ENCODE measurements around the gene SETSIP. TPM values are rescaled to one million over a fixed set of nuclear protein-coding genes. Genes with fewer than 3 reads are reported as not detected.
A peak's percentile ranks its signal among the peaks of the same experiment; 100 is the strongest.
"Not testable (repeated sequence)": the region's sequence is repeated elsewhere in the genome, so short reads cannot be mapped to it uniquely, and the experiment has no call there.

Gene SETSIP
- total and polyA plus RNA-seq, 8 donors = 0.29 to 1.8 (median 0.64) TPM; not detected in 2

DNA sequence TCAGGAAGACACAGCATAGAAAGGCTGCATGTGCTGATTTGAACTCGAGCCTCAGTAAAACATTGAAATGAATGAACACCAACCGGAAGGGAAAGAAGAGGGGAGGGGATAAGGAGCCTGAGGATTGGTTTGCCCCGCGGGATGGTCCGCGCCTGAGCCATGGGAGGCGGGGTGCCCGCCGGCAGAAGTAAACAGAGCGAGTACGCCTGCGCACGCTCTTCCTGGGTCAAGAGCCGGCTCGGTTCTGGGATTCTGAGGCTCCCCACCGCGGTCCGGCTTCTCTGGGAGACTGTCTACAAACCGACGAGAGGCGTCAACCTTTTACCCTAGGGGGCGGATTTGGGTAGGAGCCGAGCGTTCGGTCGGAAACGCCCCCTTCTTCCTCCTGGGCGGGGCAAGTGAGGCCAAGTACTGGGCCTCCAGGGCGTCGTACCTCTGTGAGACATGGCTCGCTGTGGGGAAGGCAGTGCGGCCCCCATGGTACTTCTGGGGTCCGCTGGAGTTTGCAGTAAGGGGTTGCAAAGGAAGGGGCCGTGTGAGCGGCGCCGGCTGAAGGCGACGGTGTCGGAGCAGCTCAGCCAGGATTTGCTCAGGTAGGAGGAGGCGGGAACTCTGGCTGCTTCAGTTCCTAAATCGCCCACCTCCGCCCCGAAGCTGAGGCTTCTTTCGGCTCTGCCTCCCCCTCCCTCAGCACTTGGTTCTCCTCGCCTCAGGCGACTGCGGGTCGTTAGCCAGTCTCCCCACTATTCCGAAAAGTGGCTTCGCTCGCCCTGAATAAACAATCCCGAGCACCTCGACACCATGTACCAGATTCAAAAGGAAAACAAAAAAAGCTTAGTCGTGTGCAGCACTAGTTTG is 5.1 kb upstream of the SETSIP start, which contains the start of gene BTBD8:
BTBD8 (plus strand) TSS at position 218 of the 858 bp plus-strand sequence; CDS start at position 445, 227 bp downstream.
- peak within 1 kb of the TSS; percentile 62 to 66 for H3K4me3 ChIP-seq
- intact Hi-C loops (cut with DNase I) = no loop called here
- H3K36me3 ChIP-seq = no peaks in the 10 kb centered on the region
- H3K9me3 ChIP-seq = peaks cover 0 to 12% of the 10 kb centered on the region in 2 donors
- H3K27ac ChIP-seq = peak within 1 kb of the TSS; percentile 40 to 56
- DNase-seq = peak; percentile 79 to 93 (median 83)
- H3K27me3 ChIP-seq = no peaks in the 10 kb centered on the region
- H3K4me1 ChIP-seq = peaks cover 0 to 8% of the 10 kb centered on the region in 2 donors
- TF ChIP-seq, protein P1, sequence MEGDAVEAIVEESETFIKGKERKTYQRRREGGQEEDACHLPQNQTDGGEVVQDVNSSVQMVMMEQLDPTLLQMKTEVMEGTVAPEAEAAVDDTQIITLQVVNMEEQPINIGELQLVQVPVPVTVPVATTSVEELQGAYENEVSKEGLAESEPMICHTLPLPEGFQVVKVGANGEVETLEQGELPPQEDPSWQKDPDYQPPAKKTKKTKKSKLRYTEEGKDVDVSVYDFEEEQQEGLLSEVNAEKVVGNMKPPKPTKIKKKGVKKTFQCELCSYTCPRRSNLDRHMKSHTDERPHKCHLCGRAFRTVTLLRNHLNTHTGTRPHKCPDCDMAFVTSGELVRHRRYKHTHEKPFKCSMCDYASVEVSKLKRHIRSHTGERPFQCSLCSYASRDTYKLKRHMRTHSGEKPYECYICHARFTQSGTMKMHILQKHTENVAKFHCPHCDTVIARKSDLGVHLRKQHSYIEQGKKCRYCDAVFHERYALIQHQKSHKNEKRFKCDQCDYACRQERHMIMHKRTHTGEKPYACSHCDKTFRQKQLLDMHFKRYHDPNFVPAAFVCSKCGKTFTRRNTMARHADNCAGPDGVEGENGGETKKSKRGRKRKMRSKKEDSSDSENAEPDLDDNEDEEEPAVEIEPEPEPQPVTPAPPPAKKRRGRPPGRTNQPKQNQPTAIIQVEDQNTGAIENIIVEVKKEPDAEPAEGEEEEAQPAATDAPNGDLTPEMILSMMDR (IDR thresholded peaks at IDR 0.05) = no peak
- ATAC-seq = peak; percentile 96

DNA sequence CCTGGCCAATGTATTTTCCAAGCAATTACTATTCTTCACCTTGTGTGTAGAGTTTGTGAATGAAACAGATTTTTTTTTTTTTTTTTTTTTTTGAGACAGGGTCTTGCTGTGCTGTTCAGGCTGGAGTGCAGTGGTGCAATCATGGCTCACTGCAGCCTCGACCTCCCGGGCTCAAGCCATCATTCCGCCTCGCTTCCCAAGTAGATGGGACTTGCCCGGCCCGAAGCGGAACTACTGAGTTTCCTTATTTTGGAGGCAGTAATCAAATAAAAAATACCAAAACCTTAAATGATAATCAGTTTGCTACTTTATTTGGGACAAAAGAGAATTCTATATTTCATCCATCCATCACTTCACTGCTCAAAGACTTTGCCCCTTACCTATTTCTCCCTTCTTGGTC is 4.2 kb upstream of the SETSIP start:
- H3K4me1 ChIP-seq = peaks cover 0 to 8% of the 10 kb centered on the region in 2 donors
- no peaks in the 10 kb centered on the region for H3K27me3 ChIP-seq
- DNase-seq (no peak), ATAC-seq (no peak)
- H3K4me3 ChIP-seq = peak overlapping the region in 1 of 2 donors; percentile 62
- H3K27ac ChIP-seq = no peak overlapping the region
- peaks cover 0 to 3% of the 10 kb centered on the region in 2 donors for H3K9me3 ChIP-seq
- H3K36me3 ChIP-seq = no peaks in the 10 kb centered on the region
- intact Hi-C loops (cut with DNase I) = no loop called here
- TF ChIP-seq, protein P1 (IDR thresholded peaks at IDR 0.05) = no peak

DNA sequence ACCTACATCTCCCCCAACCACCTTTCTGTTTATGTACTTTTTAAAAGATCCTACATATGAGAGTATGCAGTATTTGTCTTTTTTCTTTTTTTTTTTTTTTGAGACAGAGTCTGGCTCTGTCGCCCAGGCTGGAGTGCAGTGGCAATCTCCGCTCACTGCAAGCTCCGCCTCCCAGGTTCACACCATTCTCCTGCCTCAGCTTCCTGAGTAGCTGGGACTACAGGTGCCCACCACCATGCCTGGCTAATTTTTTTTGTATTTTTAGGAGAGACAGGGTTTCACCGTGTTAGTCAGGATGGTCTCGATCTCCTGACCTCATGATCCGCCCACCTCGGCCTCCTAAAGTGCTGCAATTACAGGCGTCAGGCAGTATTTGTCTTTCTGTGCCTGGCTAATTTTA is 2.9 kb upstream of the SETSIP start:
- ATAC-seq; H3K27me3 ChIP-seq; H3K4me1 ChIP-seq; intact Hi-C loops (cut with DNase I); DNase-seq; H3K27ac ChIP-seq; H3K4me3 ChIP-seq; H3K9me3 ChIP-seq; H3K36me3 ChIP-seq: not testable (repeated sequence)

DNA sequence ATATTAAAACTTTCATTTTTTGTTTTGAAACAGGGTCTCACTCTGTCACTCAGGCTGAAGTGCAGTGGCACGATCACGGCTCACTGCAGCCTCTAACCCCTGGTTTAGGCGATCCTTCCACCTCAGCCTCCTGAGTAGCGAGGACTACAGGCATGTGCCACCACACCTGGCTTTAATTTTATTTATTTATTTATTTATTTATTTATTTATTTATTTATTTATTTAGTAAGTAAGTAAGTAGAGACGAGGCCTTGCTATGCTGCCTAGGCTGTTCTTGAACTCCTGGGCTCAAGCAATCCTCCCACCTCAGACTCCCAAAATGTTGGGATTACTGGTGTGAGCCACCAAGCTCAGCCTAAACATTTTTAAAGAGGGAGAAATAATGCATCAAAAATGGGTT is 1.2 kb upstream of the SETSIP start:
- Histone ChIP-seq H3K4me3 (no peak overlapping the region), H3K27me3 (no peaks in the 10 kb centered on the region), H3K9me3 (no peaks in the 10 kb centered on the region), H3K36me3 (no peaks in the 10 kb centered on the region), H3K27ac (no peak overlapping the region), H3K4me1 (peaks cover 0 to 5% of the 10 kb centered on the region in 2 donors)
- TF ChIP-seq, protein P1 (IDR thresholded peaks at IDR 0.05) = no peak
- ATAC-seq (no peak), DNase-seq (no peak)
- intact Hi-C loops (cut with DNase I) = no loop called here

DNA sequence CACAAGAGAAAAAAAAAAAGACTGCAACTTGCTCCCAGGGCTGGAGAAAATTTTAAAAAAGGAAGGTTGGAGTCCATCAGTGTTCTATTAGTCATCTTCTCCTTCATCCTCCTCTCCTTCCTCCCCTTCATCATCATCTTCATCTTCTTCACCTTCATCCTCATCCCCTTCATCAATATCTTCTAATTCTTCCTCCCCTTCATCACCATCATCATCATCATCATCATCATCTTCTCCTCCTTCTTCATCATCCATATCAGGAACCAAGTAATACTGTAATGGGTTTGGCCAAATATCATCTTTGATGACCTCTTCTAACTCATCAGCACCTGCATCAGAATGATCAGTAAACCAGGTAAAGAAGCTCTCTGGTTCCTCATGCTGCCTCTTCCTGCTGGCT is 765 bp downstream of the SETSIP start:
- H3K4me1 ChIP-seq; H3K9me3 ChIP-seq; H3K27ac ChIP-seq; intact Hi-C loops (cut with DNase I); H3K27me3 ChIP-seq; ATAC-seq; DNase-seq; H3K4me3 ChIP-seq; H3K36me3 ChIP-seq: not testable (repeated sequence)

DNA sequence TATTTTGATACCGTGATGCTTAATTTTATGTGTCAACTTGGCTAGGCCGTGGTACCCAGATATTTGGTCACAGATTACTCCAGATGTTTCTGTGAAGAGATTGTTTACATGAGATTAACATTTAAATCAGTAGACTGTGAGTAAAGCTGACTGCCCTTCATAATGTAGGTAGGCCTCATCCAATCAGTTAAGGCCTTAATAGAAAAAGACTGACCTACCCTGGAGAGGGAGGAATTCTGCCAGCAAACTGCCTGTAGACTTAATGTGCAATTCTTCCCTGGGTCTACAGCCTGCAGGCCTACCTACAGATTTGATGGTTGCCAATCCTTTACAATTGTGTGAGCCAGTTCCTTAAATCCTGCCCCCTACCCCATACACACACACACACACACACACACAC is 4.3 kb downstream of the SETSIP start:
- Histone ChIP-seq H3K4me3 (no peak overlapping the region), H3K27me3 (no peaks in the 10 kb centered on the region), H3K27ac (no peak overlapping the region), H3K36me3 (no peaks in the 10 kb centered on the region), H3K4me1 (no peaks in the 10 kb centered on the region), H3K9me3 (no peaks in the 10 kb centered on the region)
- intact Hi-C loops (cut with DNase I) = no loop called here
- TF ChIP-seq, protein P1 (IDR thresholded peaks at IDR 0.05) = no peak
- ATAC-seq (no peak), DNase-seq (no peak)
